Neural progenitor cell (in vitro differentiated cells): ENCODE results near the gene FLVCR1. TPM values are rescaled to one million over a fixed set of nuclear protein-coding genes. Genes with fewer than 3 reads are reported as not detected.

ENCODE experiments used
- DNase-seq: peaks from one replicate; pipeline ENCODE4 v3.0.0-alpha.2; 2016; ENCODE audit warnings: low spot score
- H2AFZ ChIP-seq: fragments of 200-600 bp; sonication (generic); replicated peaks from 2 replicates; pipeline ENCODE4 v1.6.1; 2016; ENCODE audit warnings: antibody characterized with exemption
- H3F3A ChIP-seq: fragments of 200-600 bp; sonication (generic); 2 replicates; pipeline ENCODE4 v1.6.1; 2016; ENCODE audit warnings: antibody characterized with exemption, low read depth
- H3K27ac ChIP-seq: fragments of 200-600 bp; sonication (generic); 2 replicates; pipeline ENCODE4 v1.5.1; 2016; ENCODE audit warnings: mild to moderate bottlenecking
- H3K27me3 ChIP-seq: fragments of 200-600 bp; sonication (generic); 2 replicates; pipeline ENCODE4 v1.6.1; 2016; ENCODE audit warnings: mild to moderate bottlenecking, moderate library complexity
- H3K36me3 ChIP-seq: fragments of 200-600 bp; sonication (generic); 2 replicates; pipeline ENCODE4 v1.5.1; 2016
- H3K4me1 ChIP-seq: fragments of 200-600 bp; sonication (generic); 2 replicates; pipeline ENCODE4 v1.6.1; 2016; ENCODE audit warnings: mixed run types
- H3K4me2 ChIP-seq: fragments of 200-600 bp; sonication (generic); 2 replicates; pipeline ENCODE4 v1.6.1; 2016
- H3K4me3 ChIP-seq: fragments of 200-600 bp; sonication (generic); 2 replicates; pipeline ENCODE4 v1.5.1; 2016
- H3K79me2 ChIP-seq: fragments of 200-600 bp; sonication (generic); 2 replicates; pipeline ENCODE4 v1.6.1; 2016; ENCODE audit warnings: low read depth
- H3K9ac ChIP-seq: fragments of 200-600 bp; sonication (generic); 2 replicates; pipeline ENCODE4 v1.6.1; 2016
- H3K9me3 ChIP-seq: fragments of 200-600 bp; sonication (generic); 2 replicates; pipeline ENCODE4 v1.5.1; 2016; ENCODE audit warnings: low read depth
- H4K20me1 ChIP-seq: fragments of 200-600 bp; sonication (generic); 2 replicates; pipeline ENCODE4 v1.6.1; 2016; ENCODE audit warnings: low read depth
- H3K27ac Mint-ChIP-seq: 3 replicates; pipeline ENCODE4 v1.8.0; 2021; ENCODE audit warnings: mixed read lengths
- H3K27me3 Mint-ChIP-seq: 2 replicates; pipeline ENCODE4 v1.8.0; 2022; ENCODE audit warnings: low read depth, mild to moderate bottlenecking, inconsistent platforms, moderate library complexity, mixed read lengths; ENCODE audit not compliant: insufficient read depth
- H3K36me3 Mint-ChIP-seq: 3 replicates; pipeline ENCODE4 v1.8.0; 2021; ENCODE audit warnings: mixed read lengths
- H3K4me1 Mint-ChIP-seq: 3 replicates; pipeline ENCODE4 v1.8.0; 2021; ENCODE audit warnings: mixed read lengths
- H3K4me3 Mint-ChIP-seq: 3 replicates; pipeline ENCODE4 v1.8.0; 2021; ENCODE audit warnings: mild to moderate bottlenecking, moderate library complexity, mixed read lengths
- H3K9me3 Mint-ChIP-seq: 3 replicates; pipeline ENCODE4 v1.8.0; 2020; ENCODE audit warnings: mixed read lengths
- EZH2 ChIP-seq: fragments of 200-600 bp; sonication (generic); IDR thresholded peaks from 2 replicates; pipeline ENCODE4 v1.6.1; 2017; ENCODE audit warnings: antibody characterized with exemption, mild to moderate bottlenecking, moderate library complexity
- EZH2phosphoT487 ChIP-seq: fragments of 200-600 bp; sonication (generic); IDR thresholded peaks from 2 replicates; pipeline ENCODE4 v1.6.1; 2017; ENCODE audit warnings: antibody characterized with exemption
- total RNA-seq: library from RNA; depleted of rRNA; stranded (reverse); fragments of >200 nt; gene quantifications from 2 replicates; pipeline ENCODE4 v1.2.3, GENCODE V29; 2015; ENCODE audit warnings: low replicate concordance
- TF ChIP-seq, protein P1 (sequence below): fragments of 200-600 bp; sonication (generic); IDR thresholded peaks from 2 replicates; pipeline ENCODE4 v1.5.1; 2017; ENCODE audit warnings: antibody characterized with exemption, mild to moderate bottlenecking

Gene FLVCR1
- total RNA-seq, 1 donor from 2014 or later = 33.2 TPM

DNA sequence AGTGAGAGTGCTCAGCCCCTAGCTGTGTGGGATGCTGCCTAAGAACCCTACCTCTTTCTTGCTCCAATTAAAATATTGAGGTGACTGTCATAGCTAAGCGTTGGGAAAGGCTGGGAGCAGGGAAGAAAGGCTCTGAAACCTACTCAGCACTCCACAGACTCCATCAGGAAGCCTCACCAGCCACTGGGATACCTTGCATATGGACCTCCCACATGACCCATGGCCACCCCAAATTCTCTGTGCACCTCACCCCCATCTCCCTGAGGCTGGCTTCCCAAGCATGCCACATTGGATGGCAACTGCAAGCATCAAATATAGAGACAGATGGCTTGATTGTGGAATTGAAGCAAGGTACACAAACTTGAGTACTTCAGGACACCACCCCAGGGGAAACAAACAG is 41.8 kb downstream of the FLVCR1 start:
- peaks cover 15% of the 10 kb centered on the region for H3K9me3 ChIP-seq
- Mint-ChIP-seq H3K9me3 (peaks cover 26% of the 10 kb centered on the region), H3K36me3 (peaks cover 37% of the 10 kb centered on the region), H3K27me3 (no peaks in the 10 kb centered on the region), H3K4me3 (no peak overlapping the region), H3K27ac (no peak overlapping the region), H3K4me1 (no peaks in the 10 kb centered on the region)
- H3K4me3 ChIP-seq = no peak overlapping the region
- no peak overlapping the region for H3K9ac ChIP-seq
- H3K36me3 ChIP-seq = peaks cover 50% of the 10 kb centered on the region
- H3K4me2 ChIP-seq = no peak overlapping the region
- H3K27me3 ChIP-seq = no peaks in the 10 kb centered on the region
- H3F3A ChIP-seq = peaks cover 9% of the 10 kb centered on the region
- TF ChIP-seq EZH2phosphoT487 (no peak), EZH2 (no peak)
- TF ChIP-seq, protein P1, sequence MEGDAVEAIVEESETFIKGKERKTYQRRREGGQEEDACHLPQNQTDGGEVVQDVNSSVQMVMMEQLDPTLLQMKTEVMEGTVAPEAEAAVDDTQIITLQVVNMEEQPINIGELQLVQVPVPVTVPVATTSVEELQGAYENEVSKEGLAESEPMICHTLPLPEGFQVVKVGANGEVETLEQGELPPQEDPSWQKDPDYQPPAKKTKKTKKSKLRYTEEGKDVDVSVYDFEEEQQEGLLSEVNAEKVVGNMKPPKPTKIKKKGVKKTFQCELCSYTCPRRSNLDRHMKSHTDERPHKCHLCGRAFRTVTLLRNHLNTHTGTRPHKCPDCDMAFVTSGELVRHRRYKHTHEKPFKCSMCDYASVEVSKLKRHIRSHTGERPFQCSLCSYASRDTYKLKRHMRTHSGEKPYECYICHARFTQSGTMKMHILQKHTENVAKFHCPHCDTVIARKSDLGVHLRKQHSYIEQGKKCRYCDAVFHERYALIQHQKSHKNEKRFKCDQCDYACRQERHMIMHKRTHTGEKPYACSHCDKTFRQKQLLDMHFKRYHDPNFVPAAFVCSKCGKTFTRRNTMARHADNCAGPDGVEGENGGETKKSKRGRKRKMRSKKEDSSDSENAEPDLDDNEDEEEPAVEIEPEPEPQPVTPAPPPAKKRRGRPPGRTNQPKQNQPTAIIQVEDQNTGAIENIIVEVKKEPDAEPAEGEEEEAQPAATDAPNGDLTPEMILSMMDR = no peak
- peaks cover under 1% of the 10 kb centered on the region for H3K79me2 ChIP-seq
- H2AFZ ChIP-seq = no peak overlapping the region
- no peaks in the 10 kb centered on the region for H4K20me1 ChIP-seq
- no peak overlapping the region for H3K27ac ChIP-seq
- H3K4me1 ChIP-seq = no peaks in the 10 kb centered on the region
- no peak for DNase-seq

GRCh38 chr1:212901290-212901689 is 43.2 kb downstream of the FLVCR1 start:
- H3K27me3 Mint-ChIP-seq = no peaks in the 10 kb centered on the region
- peaks cover 31% of the 10 kb centered on the region for H3K36me3 Mint-ChIP-seq
- H3K79me2 ChIP-seq = peaks cover 7% of the 10 kb centered on the region
- no peak overlapping the region for H3K9ac ChIP-seq
- H4K20me1 ChIP-seq = no peaks in the 10 kb centered on the region
- H3K4me1 ChIP-seq = no peaks in the 10 kb centered on the region
- H3K4me2 ChIP-seq = no peak overlapping the region
- DNase-seq = no peak
- H3K27ac Mint-ChIP-seq = no peak overlapping the region
- no peak overlapping the region for H3K4me3 ChIP-seq
- no peaks in the 10 kb centered on the region for H3K27me3 ChIP-seq
- TF ChIP-seq EZH2phosphoT487 (no peak), EZH2 (no peak)
- TF ChIP-seq, protein P1 = no peak
- peaks cover 14% of the 10 kb centered on the region for H3F3A ChIP-seq
- peaks cover 15% of the 10 kb centered on the region for H3K9me3 ChIP-seq
- peaks cover 31% of the 10 kb centered on the region for H3K9me3 Mint-ChIP-seq
- no peak overlapping the region for H2AFZ ChIP-seq
- no peak overlapping the region for H3K4me3 Mint-ChIP-seq
- H3K36me3 ChIP-seq = peaks cover 36% of the 10 kb centered on the region
- H3K27ac ChIP-seq = no peak overlapping the region
- no peaks in the 10 kb centered on the region for H3K4me1 Mint-ChIP-seq

- TF ChIP-seq EZH2 = no peak
- TF ChIP-seq, protein P1 = no peak
- no peak for TF ChIP-seq EZH2phosphoT487
- Histone ChIP-seq H3K9me3 (peaks cover 15% of the 10 kb centered on the region), H3K9ac (no peak overlapping the region), H3F3A (peaks cover 22% of the 10 kb centered on the region), H3K36me3 (peaks cover 35% of the 10 kb centered on the region), H2AFZ (no peak overlapping the region), H3K27ac (no peak overlapping the region), H3K4me1 (peaks cover 8% of the 10 kb centered on the region), H3K4me2 (no peak overlapping the region), H3K27me3 (peaks cover under 1% of the 10 kb centered on the region), H3K79me2 (peaks cover 7% of the 10 kb centered on the region), H3K4me3 (no peak overlapping the region), H4K20me1 (no peaks in the 10 kb centered on the region)
- Mint-ChIP-seq H3K4me1 (no peaks in the 10 kb centered on the region), H3K9me3 (peaks cover 31% of the 10 kb centered on the region), H3K4me3 (no peak overlapping the region), H3K27me3 (no peaks in the 10 kb centered on the region), H3K27ac (no peak overlapping the region), H3K36me3 (peaks cover 29% of the 10 kb centered on the region)
- no peak for DNase-seq
These were observed 44.0 kb downstream of the FLVCR1 start for GRCh38 chr1:212902054-212902453.
